ENCODE measurements around the gene WSCD2. TPM values are rescaled to one million over a fixed set of nuclear protein-coding genes. Genes with fewer than 3 reads are reported as not detected.

The WSCD2 gene
- total RNA-seq, 1 experiment from 2014 or later, result not detected

GRCh38 chr12:108284163-108284562 lies 155.1 kb downstream of the WSCD2 start:
- no peaks in the 10 kb centered on the region; the same call in 1 of the 2 replicates for H3K27me3 ChIP-seq (replicated peaks; ENCODE audit: control insufficient read depth, insufficient read depth, low read length)

GRCh38 chr12:108285016-108285415 lies 155.9 kb downstream of the WSCD2 start:
- H3K27me3 ChIP-seq (replicated peaks; ENCODE audit: control insufficient read depth, insufficient read depth, low read length), result no peaks in the 10 kb centered on the region; the same call in 1 of the 2 replicates
- no peak overlapping the region for H3K27ac Mint-ChIP-seq (ENCODE audit: unreplicated experiment)
- peaks cover 24% of the 10 kb centered on the region for H3K27me3 Mint-ChIP-seq (ENCODE audit: insufficient read depth, unreplicated experiment)
- H3K4me3 Mint-ChIP-seq (ENCODE audit: unreplicated experiment), result no peak overlapping the region
- H3K36me3 ChIP-seq (ENCODE audit: control insufficient read depth, insufficient read depth, low read length), result no peaks in the 10 kb centered on the region
- no peak for DNase-seq
- no peaks in the 10 kb centered on the region for H3K4me1 ChIP-seq
- ChIA-PET CTCF (no interaction called here), POLR2A (no interaction called here)
- H3K4me3 ChIP-seq (ENCODE audit: low read depth, low read length), result no peak overlapping the region
- intact Hi-C loops (cut with micrococcal nuclease; ENCODE audit: unreplicated experiment), result no loop called here
- no TSS peak for BruUV-seq (replicated peaks)
- H3K36me3 Mint-ChIP-seq (ENCODE audit: insufficient read depth, unreplicated experiment), result no peaks in the 10 kb centered on the region
- no peak for TF ChIP-seq CTCF (IDR thresholded peaks at IDR 0.05; ENCODE audit: insufficient read depth in 1 of 2, low read depth in 1 of 2, low read length in 1 of 2, severe bottlenecking in 1 of 2, unreplicated experiment in 1 of 2)
- H3K4me1 Mint-ChIP-seq (ENCODE audit: low read depth, unreplicated experiment), result no peaks in the 10 kb centered on the region
- no peaks in the 10 kb centered on the region for H3K9me3 Mint-ChIP-seq (ENCODE audit: unreplicated experiment)
- no peaks in the 10 kb centered on the region for H3K9me3 ChIP-seq

More at GRCh38 chr12:108284163-108284562, 155.1 kb downstream of the WSCD2 start:
- H3K27ac Mint-ChIP-seq (ENCODE audit: unreplicated experiment), result no peak overlapping the region
- intact Hi-C loops (cut with micrococcal nuclease; ENCODE audit: unreplicated experiment), result no loop called here
- no peaks in the 10 kb centered on the region for H3K36me3 Mint-ChIP-seq (ENCODE audit: insufficient read depth, unreplicated experiment)
- no peaks in the 10 kb centered on the region for H3K9me3 Mint-ChIP-seq (ENCODE audit: unreplicated experiment)
- no TSS peak for BruUV-seq (replicated peaks)
- Histone ChIP-seq H3K36me3 (ENCODE audit: control insufficient read depth, insufficient read depth, low read length) (no peaks in the 10 kb centered on the region), H3K4me3 (ENCODE audit: low read depth, low read length) (no peak overlapping the region), H3K4me1 (no peaks in the 10 kb centered on the region), H3K9me3 (no peaks in the 10 kb centered on the region)
- ChIA-PET CTCF (no interaction called here), POLR2A (no interaction called here)
- H3K4me1 Mint-ChIP-seq (ENCODE audit: low read depth, unreplicated experiment), result no peaks in the 10 kb centered on the region
- no peak overlapping the region for H3K4me3 Mint-ChIP-seq (ENCODE audit: unreplicated experiment)
- DNase-seq, result no peak
- no peak for TF ChIP-seq CTCF (IDR thresholded peaks at IDR 0.05; ENCODE audit: insufficient read depth in 1 of 2, low read depth in 1 of 2, low read length in 1 of 2, severe bottlenecking in 1 of 2, unreplicated experiment in 1 of 2)
- H3K27me3 Mint-ChIP-seq (ENCODE audit: insufficient read depth, unreplicated experiment), result peaks cover 31% of the 10 kb centered on the region

- no peak overlapping the region for H3K27ac Mint-ChIP-seq (ENCODE audit: unreplicated experiment)
- peaks cover 29% of the 10 kb centered on the region for H3K27me3 Mint-ChIP-seq (ENCODE audit: insufficient read depth, unreplicated experiment)
- H3K9me3 ChIP-seq, result no peaks in the 10 kb centered on the region
- no TSS peak for BruUV-seq (replicated peaks)
- H3K4me1 Mint-ChIP-seq (ENCODE audit: low read depth, unreplicated experiment), result no peaks in the 10 kb centered on the region
- CTCF ChIA-PET, result no interaction called here
- H3K4me3 Mint-ChIP-seq (ENCODE audit: unreplicated experiment), result no peak overlapping the region
- POLR2A ChIA-PET, result no interaction called here
- no peaks in the 10 kb centered on the region for H3K4me1 ChIP-seq
- intact Hi-C loops (cut with micrococcal nuclease; ENCODE audit: unreplicated experiment), result no loop called here
- H3K27me3 ChIP-seq (replicated peaks; ENCODE audit: control insufficient read depth, insufficient read depth, low read length), result no peaks in the 10 kb centered on the region; the same call in 1 of the 2 replicates
- H3K36me3 ChIP-seq (ENCODE audit: control insufficient read depth, insufficient read depth, low read length), result no peaks in the 10 kb centered on the region
- no peak for TF ChIP-seq CTCF (IDR thresholded peaks at IDR 0.05; ENCODE audit: insufficient read depth in 1 of 2, low read depth in 1 of 2, low read length in 1 of 2, severe bottlenecking in 1 of 2, unreplicated experiment in 1 of 2)
- no peak overlapping the region for H3K4me3 ChIP-seq (ENCODE audit: low read depth, low read length)
- H3K9me3 Mint-ChIP-seq (ENCODE audit: unreplicated experiment), result no peaks in the 10 kb centered on the region
- DNase-seq, result no peak
- no peaks in the 10 kb centered on the region for H3K36me3 Mint-ChIP-seq (ENCODE audit: insufficient read depth, unreplicated experiment)
Measured at GRCh38 chr12:108287227-108287626, 158.1 kb downstream of the WSCD2 start.
